ENCODE results near the gene RHBDL1.

Gene RHBDL1

GRCh38 chr16:643050-643368 lies 32.5 kb upstream of the RHBDL1 start:
- no peak for ATAC-seq (ENCODE audit: low read depth)
- Mint-ChIP-seq H3K4me1 (peaks cover 29% of the 10 kb centered on the region), H3K27me3 (no peaks in the 10 kb centered on the region), H3K36me3 (no peaks in the 10 kb centered on the region), H3K27ac (peak overlapping the region; percentile 63), H3K4me3 (peak overlapping the region; percentile 81), H3K9me3 (no peaks in the 10 kb centered on the region)
- no peak for DNase-seq (ENCODE audit: low spot score in 2 of 2)

DNA sequence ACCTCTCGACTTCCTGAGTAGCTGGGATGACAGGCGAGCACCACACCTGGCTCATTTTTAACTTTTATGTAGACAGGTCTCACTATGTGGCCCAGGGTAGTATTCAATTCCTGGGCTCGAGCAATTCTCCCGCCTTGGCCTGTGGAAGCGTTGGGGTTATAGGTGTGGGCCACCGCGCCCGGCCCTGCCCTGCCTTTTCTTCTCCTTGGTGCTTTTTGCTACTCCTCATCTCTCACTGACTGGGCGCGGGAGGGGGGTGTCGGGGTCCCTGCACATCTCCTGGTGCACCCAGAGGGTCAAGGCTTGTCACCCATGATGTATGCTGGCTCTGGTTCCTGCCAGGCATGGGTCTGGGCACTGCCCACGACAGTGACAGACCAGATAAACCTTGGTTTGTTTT lies 30.9 kb upstream of the RHBDL1 start:
- peak overlapping the region; percentile 18 for H3K4me3 Mint-ChIP-seq
- no peak for ATAC-seq (ENCODE audit: low read depth)

DNA sequence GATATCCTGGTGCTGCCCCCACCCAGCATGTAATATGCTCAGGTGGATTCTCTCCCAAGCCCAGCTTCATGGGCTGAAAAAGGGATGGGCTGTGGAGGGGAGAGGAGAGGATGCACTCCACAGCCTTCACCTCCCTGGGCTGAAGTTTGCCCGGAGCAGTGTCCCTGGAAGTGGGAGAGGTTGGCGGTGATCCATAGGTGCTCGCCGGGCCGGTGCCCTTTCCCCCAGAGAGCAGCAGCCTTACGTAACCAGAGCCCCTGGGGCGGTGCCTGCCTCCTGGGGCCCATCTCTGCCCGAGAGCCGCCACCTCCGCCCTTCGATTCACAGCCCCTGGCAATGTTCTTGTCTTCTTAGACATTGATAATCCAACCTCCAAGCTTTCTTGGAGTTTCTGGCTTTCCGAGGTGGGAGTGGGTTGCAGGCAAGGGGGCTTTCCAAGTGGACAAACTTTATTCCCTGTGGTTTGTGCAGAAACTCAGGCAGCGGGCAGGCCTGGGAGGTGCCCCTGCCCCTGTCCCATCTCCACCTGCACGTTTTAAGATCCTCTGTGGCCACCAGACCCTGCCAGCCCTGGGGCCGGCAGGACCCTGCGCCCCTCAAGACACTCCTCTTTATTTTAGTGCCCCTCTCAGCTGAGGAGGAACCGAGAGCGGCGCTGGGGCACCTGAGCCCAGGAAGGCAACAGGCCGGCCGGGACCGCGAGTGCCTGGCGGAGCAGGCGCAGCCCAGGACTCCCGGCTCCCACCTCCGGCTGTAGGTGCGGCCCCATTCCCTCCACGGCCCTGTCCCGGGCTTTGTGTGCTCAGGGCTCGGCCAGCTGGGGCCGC lies 29.4 kb upstream of the RHBDL1 start:
- no peak overlapping the region for H3K4me3 Mint-ChIP-seq

More for the DNA sequence above, 30.9 kb upstream of the RHBDL1 start:
- no peak for DNase-seq (ENCODE audit: low spot score in 2 of 2)
- H3K9me3 Mint-ChIP-seq, result no peaks in the 10 kb centered on the region
- no peaks in the 10 kb centered on the region for H3K36me3 Mint-ChIP-seq
- peaks cover 26% of the 10 kb centered on the region for H3K4me1 Mint-ChIP-seq
- H3K27ac Mint-ChIP-seq, result peak overlapping the region; percentile 3
- no peaks in the 10 kb centered on the region for H3K27me3 Mint-ChIP-seq

GRCh38 chr16:646679-647172 lies 28.7 kb upstream of the RHBDL1 start:
- no peak for ATAC-seq (ENCODE audit: low read depth)
- H3K9me3 Mint-ChIP-seq, result no peaks in the 10 kb centered on the region
- H3K36me3 Mint-ChIP-seq, result no peaks in the 10 kb centered on the region
- no peak overlapping the region for H3K4me3 Mint-ChIP-seq
- peaks cover 26% of the 10 kb centered on the region for H3K4me1 Mint-ChIP-seq
- no peak overlapping the region for H3K27ac Mint-ChIP-seq
- H3K27me3 Mint-ChIP-seq, result no peaks in the 10 kb centered on the region
- no peak for DNase-seq (ENCODE audit: low spot score in 2 of 2)

More for the DNA sequence above, 29.4 kb upstream of the RHBDL1 start:
- no peak for DNase-seq (ENCODE audit: low spot score in 2 of 2)
- Mint-ChIP-seq H3K4me1 (peaks cover 26% of the 10 kb centered on the region), H3K9me3 (no peaks in the 10 kb centered on the region), H3K27me3 (no peaks in the 10 kb centered on the region), H3K27ac (no peak overlapping the region), H3K36me3 (no peaks in the 10 kb centered on the region)
- ATAC-seq (ENCODE audit: low read depth), result no peak

DNA sequence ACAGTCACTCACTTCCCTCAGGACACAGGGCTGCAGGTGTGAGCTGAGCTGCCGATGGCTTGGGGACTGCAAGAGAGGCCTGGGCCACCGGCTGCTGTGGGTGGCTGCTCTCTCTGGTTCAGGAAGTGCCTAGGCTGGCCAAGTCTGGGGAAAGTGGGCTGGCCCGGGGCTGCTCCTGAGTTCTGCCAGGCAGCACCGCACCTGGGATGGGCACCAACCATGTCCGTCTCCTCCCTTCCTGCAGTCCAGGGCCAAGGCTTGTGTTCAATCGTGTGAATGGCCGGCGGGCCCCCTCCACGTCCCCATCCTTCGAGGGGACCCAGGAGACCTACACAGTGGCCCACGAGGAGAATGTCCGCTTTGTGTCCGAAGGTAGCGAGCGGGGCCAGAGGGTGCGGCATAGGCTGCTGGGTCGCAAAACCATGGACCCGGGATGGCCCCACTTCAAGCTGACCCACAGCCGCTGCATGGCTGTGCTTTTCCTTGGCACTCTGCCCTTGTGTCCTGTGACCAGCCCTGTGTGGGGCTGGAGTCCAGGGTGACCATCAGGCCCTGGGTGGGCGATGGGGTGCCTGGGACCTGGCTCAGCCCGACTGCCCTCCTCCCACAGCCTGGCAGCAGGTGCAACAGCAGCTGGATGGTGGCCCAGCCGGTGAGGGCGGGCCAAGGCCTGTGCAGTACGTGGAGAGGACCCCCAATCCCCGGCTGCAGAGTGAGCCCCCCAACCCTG lies 28.1 kb upstream of the RHBDL1 start:
- H3K9me3 Mint-ChIP-seq, result no peaks in the 10 kb centered on the region
- peaks cover 26% of the 10 kb centered on the region for H3K4me1 Mint-ChIP-seq
- no peak overlapping the region for H3K4me3 Mint-ChIP-seq
- DNase-seq (ENCODE audit: low spot score in 2 of 2), result no peak
- no peak for ATAC-seq (ENCODE audit: low read depth)
- H3K27ac Mint-ChIP-seq, result no peak overlapping the region
- no peaks in the 10 kb centered on the region for H3K36me3 Mint-ChIP-seq
- no peaks in the 10 kb centered on the region for H3K27me3 Mint-ChIP-seq

DNA sequence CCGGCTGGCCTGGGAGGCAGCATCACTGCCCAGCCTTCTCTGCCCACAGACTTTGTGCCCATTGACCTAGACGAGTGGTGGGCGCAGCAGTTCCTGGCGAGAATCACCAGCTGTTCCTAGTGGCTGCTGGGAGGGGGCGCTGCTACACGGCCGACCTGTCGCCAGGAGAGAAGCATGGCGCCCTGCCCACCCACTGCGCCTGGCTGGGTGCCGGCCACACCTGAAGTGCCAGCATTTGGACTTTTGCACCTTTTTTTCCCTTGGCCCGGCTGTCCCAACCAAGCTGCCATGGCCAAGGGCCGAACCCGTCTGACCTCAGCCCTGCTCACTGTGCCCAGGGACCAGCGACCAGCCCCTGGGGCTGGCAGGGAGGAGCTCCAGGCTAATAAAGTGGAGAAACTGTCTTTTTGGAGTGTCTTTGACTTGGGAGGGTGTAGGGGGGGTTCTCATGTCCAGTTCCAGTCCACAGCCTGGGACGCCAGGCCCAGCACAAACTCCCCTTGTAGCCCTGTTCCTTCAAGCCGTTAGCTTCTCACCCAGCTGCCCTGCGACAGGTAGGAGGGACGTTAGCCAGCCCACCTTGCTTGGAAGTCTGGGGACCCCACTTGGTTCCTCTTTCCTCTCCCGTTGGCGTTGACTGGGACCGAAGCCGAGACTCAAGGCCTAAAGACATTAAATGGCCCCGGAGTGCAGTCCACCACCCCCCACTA lies 27.2 kb upstream of the RHBDL1 start:
- Mint-ChIP-seq H3K9me3 (no peaks in the 10 kb centered on the region), H3K4me1 (peaks cover 23% of the 10 kb centered on the region), H3K27ac (peak overlapping the region; percentile 77), H3K4me3 (peak overlapping the region; percentile 82), H3K36me3 (no peaks in the 10 kb centered on the region), H3K27me3 (no peaks in the 10 kb centered on the region)
- peak; percentile 18 for ATAC-seq (ENCODE audit: low read depth)
- no peak for DNase-seq (ENCODE audit: low spot score in 2 of 2)

GRCh38 chr16:648781-649589 lies 26.5 kb upstream of the RHBDL1 start, which contains the start of gene WDR90:
WDR90 (plus strand) TSS chr16:649365; CDS start chr16:649417, 52 bp downstream.
- Mint-ChIP-seq H3K4me1 (peaks cover 22% of the 10 kb centered on the region), H3K27me3 (no peaks in the 10 kb centered on the region)

GRCh38 chr16:649631-650030 lies 25.8 kb upstream of the RHBDL1 start:
- peak overlapping the region; percentile 78 for H3K4me3 Mint-ChIP-seq
- DNase-seq (ENCODE audit: low spot score in 2 of 2) (no peak), ATAC-seq (ENCODE audit: low read depth) (no peak)
- H3K4me1 Mint-ChIP-seq, result peaks cover 16% of the 10 kb centered on the region
- no peaks in the 10 kb centered on the region for H3K36me3 Mint-ChIP-seq
- no peaks in the 10 kb centered on the region for H3K27me3 Mint-ChIP-seq
- no peak overlapping the region for H3K27ac Mint-ChIP-seq
- H3K9me3 Mint-ChIP-seq, result no peaks in the 10 kb centered on the region

More at GRCh38 chr16:648781-649589, 26.5 kb upstream of the RHBDL1 start, which contains the start of gene WDR90:
- H3K36me3 Mint-ChIP-seq, result no peaks in the 10 kb centered on the region
- ATAC-seq (ENCODE audit: low read depth), result peak; percentile 98
- peak within 1 kb of the TSS; percentile 82 for H3K4me3 Mint-ChIP-seq
- peak within 1 kb of the TSS; percentile 77 for H3K27ac Mint-ChIP-seq
- DNase-seq (ENCODE audit: low spot score in 2 of 2), result peak; percentile 88
- no peaks in the 10 kb centered on the region for H3K9me3 Mint-ChIP-seq

DNA sequence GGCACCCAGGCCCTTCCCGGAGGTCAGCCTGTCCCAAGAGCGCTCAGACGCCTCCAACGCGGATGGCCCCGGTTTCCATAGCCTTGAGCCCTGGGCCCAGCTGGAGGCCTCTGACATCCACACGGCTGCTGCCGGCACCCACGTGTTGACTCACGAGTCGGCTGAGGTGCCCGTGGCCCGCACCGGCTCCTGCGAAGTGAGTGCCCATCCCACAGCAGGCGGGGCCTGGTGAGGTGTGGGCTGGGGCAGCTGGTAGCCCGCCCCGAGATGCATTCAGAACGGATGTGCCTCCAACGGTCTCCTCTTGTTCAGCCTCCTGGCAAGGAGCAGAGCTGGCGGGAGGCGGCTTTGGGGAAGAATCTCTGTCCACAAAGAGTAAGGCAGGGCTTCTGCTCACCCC lies 23.6 kb upstream of the RHBDL1 start:
- H3K4me3 Mint-ChIP-seq, result no peak overlapping the region
- H3K27me3 Mint-ChIP-seq, result no peaks in the 10 kb centered on the region
- ATAC-seq (ENCODE audit: low read depth), result no peak
- H3K9me3 Mint-ChIP-seq, result no peaks in the 10 kb centered on the region
- no peaks in the 10 kb centered on the region for H3K36me3 Mint-ChIP-seq
- no peak overlapping the region for H3K27ac Mint-ChIP-seq
- no peak for DNase-seq (ENCODE audit: low spot score in 2 of 2)
- H3K4me1 Mint-ChIP-seq, result peaks cover 10% of the 10 kb centered on the region

- Mint-ChIP-seq H3K27me3 (no peaks in the 10 kb centered on the region), H3K4me3 (no peak overlapping the region), H3K4me1 (peaks cover 6% of the 10 kb centered on the region), H3K27ac (no peak overlapping the region), H3K36me3 (no peaks in the 10 kb centered on the region), H3K9me3 (no peaks in the 10 kb centered on the region)
- DNase-seq (ENCODE audit: low spot score in 2 of 2) (no peak), ATAC-seq (ENCODE audit: low read depth) (no peak)
Measured at GRCh38 chr16:652454-653305, 22.8 kb upstream of the RHBDL1 start.

DNA sequence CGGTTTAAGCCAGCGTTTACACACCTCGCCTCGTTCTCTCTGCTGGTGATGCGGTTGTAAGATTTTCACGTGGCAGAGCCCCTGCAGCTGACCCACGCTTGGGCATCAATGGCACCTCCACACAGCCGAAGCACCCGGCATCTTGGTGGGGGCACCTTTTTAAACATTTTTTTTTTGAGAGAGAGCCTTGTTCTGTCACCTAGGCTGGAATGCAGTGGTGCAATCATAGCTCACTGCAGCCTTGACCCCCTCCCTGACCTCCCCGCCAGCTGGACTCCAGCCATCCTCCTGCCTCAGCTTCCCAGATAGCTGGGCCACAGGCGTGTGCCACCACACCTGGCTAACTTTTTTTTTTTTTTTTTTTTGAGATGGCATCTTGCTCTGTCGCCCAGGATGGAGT lies 21.4 kb upstream of the RHBDL1 start:
- no peak overlapping the region for H3K4me3 Mint-ChIP-seq
- no peaks in the 10 kb centered on the region for H3K36me3 Mint-ChIP-seq
- H3K27ac Mint-ChIP-seq, result no peak overlapping the region
- DNase-seq (ENCODE audit: low spot score in 2 of 2), result no peak
- H3K4me1 Mint-ChIP-seq, result no peaks in the 10 kb centered on the region
- H3K9me3 Mint-ChIP-seq, result no peaks in the 10 kb centered on the region
- no peak for ATAC-seq (ENCODE audit: low read depth)
- no peaks in the 10 kb centered on the region for H3K27me3 Mint-ChIP-seq

- Mint-ChIP-seq H3K36me3 (no peaks in the 10 kb centered on the region), H3K4me3 (no peak overlapping the region), H3K27me3 (no peaks in the 10 kb centered on the region), H3K4me1 (peaks cover 6% of the 10 kb centered on the region), H3K9me3 (no peaks in the 10 kb centered on the region), H3K27ac (no peak overlapping the region)
- DNase-seq (ENCODE audit: low spot score in 2 of 2), result no peak
- ATAC-seq (ENCODE audit: low read depth), result no peak
Measured at GRCh38 chr16:657487-657886, 18.0 kb upstream of the RHBDL1 start.

Measured in memory B cell (primary cell).